ENCODE measurements around the gene FOXA3.
"Not testable (repeated sequence)": the region's sequence is repeated elsewhere in the genome, so short reads cannot be mapped to it uniquely, and the experiment has no call there.

Gene FOXA3

DNA sequence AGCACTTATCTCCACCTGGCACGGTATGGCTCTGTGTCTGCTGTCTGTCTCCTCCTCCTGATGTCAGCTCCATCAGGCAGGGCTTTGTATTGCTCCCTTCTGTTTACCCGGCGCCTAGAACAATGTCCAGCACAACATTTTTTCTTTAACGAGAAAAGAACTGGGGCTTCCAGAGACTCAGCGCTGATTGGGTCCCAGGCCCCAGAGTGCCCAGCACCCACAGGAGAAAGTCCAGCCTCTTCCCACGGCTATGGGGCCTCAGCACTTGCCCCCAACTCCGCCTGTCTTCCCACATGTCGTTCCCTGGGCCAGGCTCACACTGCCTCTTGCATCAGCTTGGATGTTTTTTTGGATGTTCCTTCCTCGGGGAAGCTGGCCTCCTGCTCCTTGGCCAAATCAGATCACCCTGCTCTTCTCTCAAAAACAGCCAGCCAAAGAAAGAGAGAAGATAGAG lies 31.4 kb downstream of the FOXA3 start:
- Histone ChIP-seq H4K20me1 (ENCODE audit: insufficient read depth) (no peaks in the 10 kb centered on the region), H3K4me3 (IDR thresholded peaks at IDR 0.05; ENCODE audit: insufficient read depth, low read depth, low read length) (no peak overlapping the region), H3K4me2 (no peak overlapping the region), H2AFZ (ENCODE audit: low read depth) (no peak overlapping the region), H3K4me1 (ENCODE audit: low read depth, poor library complexity, severe bottlenecking) (peaks cover 12% of the 10 kb centered on the region), H3K79me2 (ENCODE audit: insufficient read depth, low read depth) (no peaks in the 10 kb centered on the region), H3K9ac (no peak overlapping the region), H3K27ac (no peak overlapping the region), H3K27me3 (ENCODE audit: insufficient read depth, low read depth) (no peaks in the 10 kb centered on the region), H3K36me3 (ENCODE audit: insufficient read depth) (no peaks in the 10 kb centered on the region)
- no peak for TF ChIP-seq CTCF (conservative IDR thresholded peaks at IDR 0.05; ENCODE audit: low read depth, low read length)

DNA sequence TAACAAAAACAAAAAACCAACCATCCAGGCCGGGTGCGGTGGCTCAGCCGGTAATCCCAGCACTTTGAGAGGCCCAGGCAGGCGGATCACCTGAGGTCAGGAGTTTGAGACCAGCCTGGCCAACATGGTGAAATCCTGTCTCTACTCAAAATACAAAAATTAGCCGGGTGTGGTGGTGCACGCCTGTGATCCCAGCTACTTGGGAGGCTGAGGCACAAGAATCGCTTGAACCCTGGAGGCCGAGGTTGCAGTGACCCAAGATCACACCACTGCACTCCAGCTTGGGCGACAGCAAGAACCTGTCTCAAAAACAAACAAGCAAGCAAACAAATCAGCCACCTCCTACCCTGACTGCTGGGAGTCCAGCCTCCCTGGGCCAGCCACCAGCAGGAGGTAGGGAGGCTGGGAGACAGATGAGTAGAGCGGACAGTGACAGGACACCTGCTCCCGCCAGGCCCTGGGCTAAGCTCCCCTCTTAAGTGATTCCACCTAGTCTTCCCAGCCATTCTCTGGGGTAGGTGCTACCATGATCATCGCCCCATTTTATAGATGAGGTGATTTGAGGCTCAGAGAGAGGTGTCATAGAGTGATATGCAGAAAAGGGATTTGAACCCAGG lies 32.0 kb downstream of the FOXA3 start:
- not testable (repeated sequence) for H2AFZ ChIP-seq (ENCODE audit: low read depth); H3K27ac ChIP-seq; H3K4me3 ChIP-seq (IDR thresholded peaks at IDR 0.05; ENCODE audit: insufficient read depth, low read depth, low read length); H3K36me3 ChIP-seq (ENCODE audit: insufficient read depth); H3K9ac ChIP-seq; H4K20me1 ChIP-seq (ENCODE audit: insufficient read depth); H3K27me3 ChIP-seq (ENCODE audit: insufficient read depth, low read depth); H3K79me2 ChIP-seq (ENCODE audit: insufficient read depth, low read depth); H3K4me2 ChIP-seq
- H3K4me1 ChIP-seq (ENCODE audit: low read depth, poor library complexity, severe bottlenecking), result peaks cover 18% of the 10 kb centered on the region

DNA sequence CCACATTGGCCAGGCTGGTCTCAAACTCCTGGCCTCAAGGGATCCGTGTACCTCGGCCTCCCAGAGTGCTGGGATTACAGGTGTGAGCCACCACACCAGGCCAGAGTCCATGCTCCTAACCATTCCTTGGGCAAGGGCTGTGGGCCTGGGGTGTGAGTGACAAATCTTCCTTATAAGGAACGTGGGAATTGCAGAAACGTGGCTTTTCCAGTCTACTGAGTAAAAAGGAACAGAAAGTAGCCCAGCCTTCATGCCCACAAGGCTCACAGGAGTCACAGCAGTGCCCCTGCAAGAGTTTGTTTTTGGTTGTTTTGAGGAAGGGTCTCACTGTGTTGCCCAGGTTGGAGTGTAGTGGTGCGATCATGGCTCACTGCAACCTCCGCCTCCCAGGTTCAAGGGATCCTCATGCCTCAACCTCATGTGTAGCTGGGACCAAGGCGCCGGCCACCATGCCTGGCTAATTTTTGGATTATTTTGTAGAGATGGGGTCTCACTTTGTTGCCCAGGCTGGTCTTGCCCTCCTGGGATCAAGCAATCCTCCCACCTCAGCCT lies 33.2 kb downstream of the FOXA3 start:
- Histone ChIP-seq H3K36me3 (ENCODE audit: insufficient read depth) (no peaks in the 10 kb centered on the region), H4K20me1 (ENCODE audit: insufficient read depth) (no peaks in the 10 kb centered on the region), H2AFZ (ENCODE audit: low read depth) (no peak overlapping the region), H3K4me3 (IDR thresholded peaks at IDR 0.05; ENCODE audit: insufficient read depth, low read depth, low read length) (no peak overlapping the region), H3K4me2 (no peak overlapping the region), H3K79me2 (ENCODE audit: insufficient read depth, low read depth) (no peaks in the 10 kb centered on the region), H3K27ac (no peak overlapping the region), H3K9ac (no peak overlapping the region), H3K27me3 (ENCODE audit: insufficient read depth, low read depth) (no peaks in the 10 kb centered on the region), H3K4me1 (ENCODE audit: low read depth, poor library complexity, severe bottlenecking) (peaks cover 22% of the 10 kb centered on the region)
- TF ChIP-seq CTCF (conservative IDR thresholded peaks at IDR 0.05; ENCODE audit: low read depth, low read length), result no peak

- TF ChIP-seq CTCF (conservative IDR thresholded peaks at IDR 0.05; ENCODE audit: low read depth, low read length), result no peak
- Histone ChIP-seq H2AFZ (ENCODE audit: low read depth) (no peak overlapping the region), H3K27me3 (ENCODE audit: insufficient read depth, low read depth) (no peaks in the 10 kb centered on the region), H3K36me3 (ENCODE audit: insufficient read depth) (no peaks in the 10 kb centered on the region), H3K4me2 (no peak overlapping the region), H3K4me3 (IDR thresholded peaks at IDR 0.05; ENCODE audit: insufficient read depth, low read depth, low read length) (no peak overlapping the region), H4K20me1 (ENCODE audit: insufficient read depth) (no peaks in the 10 kb centered on the region), H3K79me2 (ENCODE audit: insufficient read depth, low read depth) (no peaks in the 10 kb centered on the region), H3K27ac (no peak overlapping the region), H3K9ac (no peak overlapping the region), H3K4me1 (ENCODE audit: low read depth, poor library complexity, severe bottlenecking) (peaks cover 16% of the 10 kb centered on the region)
Measured at GRCh38 chr19:45899253-45899652, 35.1 kb downstream of the FOXA3 start.

- no peak for TF ChIP-seq CTCF (conservative IDR thresholded peaks at IDR 0.05; ENCODE audit: low read depth, low read length)
- Histone ChIP-seq H3K4me2 (no peak overlapping the region), H2AFZ (ENCODE audit: low read depth) (no peak overlapping the region), H3K4me3 (IDR thresholded peaks at IDR 0.05; ENCODE audit: insufficient read depth, low read depth, low read length) (no peak overlapping the region), H3K9ac (no peak overlapping the region), H3K27me3 (ENCODE audit: insufficient read depth, low read depth) (no peaks in the 10 kb centered on the region), H3K27ac (no peak overlapping the region), H4K20me1 (ENCODE audit: insufficient read depth) (no peaks in the 10 kb centered on the region), H3K4me1 (ENCODE audit: low read depth, poor library complexity, severe bottlenecking) (peaks cover 16% of the 10 kb centered on the region), H3K36me3 (ENCODE audit: insufficient read depth) (no peaks in the 10 kb centered on the region), H3K79me2 (ENCODE audit: insufficient read depth, low read depth) (no peaks in the 10 kb centered on the region)
Measured at GRCh38 chr19:45899919-45900589, 35.9 kb downstream of the FOXA3 start.

Measured in KMS-11 (cell line).